Stimulated activated CD4-positive, alpha-beta T cell treated with anti-CD3 and anti-CD28 coated beads, TNF-alpha, amount 100 ng/mL, for 1 hour (primary cell): ENCODE measurements around the gene BGN.

Experiments used
- DNase-seq, 3 donors: peaks; one replicate each; pipeline ENCODE4 v3.0.0-alpha.2; 2020; ENCODE audit warnings: low read depth in 3 of 3, low spot score in 1 of 3

Gene BGN

GRCh38 chrX:153504445-153505016, 9.8 kb downstream of the BGN start:
- DNase-seq, result no peak

GRCh38 chrX:153505361-153505760, 10.6 kb downstream of the BGN start:
- DNase-seq, result no peak

- peak; percentile 51 to 76 (median 73) for DNase-seq
Observed at GRCh38 chrX:153507484-153508178, 12.9 kb downstream of the BGN start.

GRCh38 chrX:153509592-153509991, 14.8 kb downstream of the BGN start:
- no peak for DNase-seq

GRCh38 chrX:153510383-153510782, 15.6 kb downstream of the BGN start:
- DNase-seq, result no peak

GRCh38 chrX:153511784-153512500, 17.2 kb downstream of the BGN start:
- DNase-seq, result no peak

- DNase-seq, result no peak
Observed at GRCh38 chrX:153512501-153512893, 17.7 kb downstream of the BGN start.

GRCh38 chrX:153513265-153513664, 18.5 kb downstream of the BGN start:
- DNase-seq, result no peak

- no peak for DNase-seq
Observed at GRCh38 chrX:153514259-153514658, 19.5 kb downstream of the BGN start.

GRCh38 chrX:153515435-153515834, 20.7 kb downstream of the BGN start:
- DNase-seq, result no peak

- no peak for DNase-seq
Observed at GRCh38 chrX:153516073-153516472, 21.3 kb downstream of the BGN start.

- DNase-seq, result no peak
Observed at GRCh38 chrX:153517423-153517822, 22.6 kb downstream of the BGN start, which contains the start of gene ATP2B3. ATP2B3 (plus strand) TSS chrX:153517642; CDS start chrX:153536248, 18,606 bp downstream.

GRCh38 chrX:153517946-153518834, 23.4 kb downstream of the BGN start:
- no peak for DNase-seq

GRCh38 chrX:153519569-153520286, 24.9 kb downstream of the BGN start:
- DNase-seq, result no peak

- DNase-seq, result no peak
Observed at GRCh38 chrX:153520287-153520917, 25.6 kb downstream of the BGN start.

GRCh38 chrX:153521034-153521433, 26.3 kb downstream of the BGN start:
- DNase-seq, result no peak

GRCh38 chrX:153522259-153522658, 27.5 kb downstream of the BGN start:
- no peak for DNase-seq

- no peak for DNase-seq
Observed at GRCh38 chrX:153523269-153523668, 28.5 kb downstream of the BGN start.

GRCh38 chrX:153524234-153524633, 29.5 kb downstream of the BGN start:
- no peak for DNase-seq

GRCh38 chrX:153525451-153525850, 30.7 kb downstream of the BGN start:
- DNase-seq, result no peak
